Kidney glomerular epithelial cell (primary cell): Measurements from ENCODE around the gene SALL3.

Source experiments
- DNase-seq: peaks from one replicate; lab custom pipeline; 2025; lab: John Stamatoyannopoulos, UW

SALL3 gene

DNA sequence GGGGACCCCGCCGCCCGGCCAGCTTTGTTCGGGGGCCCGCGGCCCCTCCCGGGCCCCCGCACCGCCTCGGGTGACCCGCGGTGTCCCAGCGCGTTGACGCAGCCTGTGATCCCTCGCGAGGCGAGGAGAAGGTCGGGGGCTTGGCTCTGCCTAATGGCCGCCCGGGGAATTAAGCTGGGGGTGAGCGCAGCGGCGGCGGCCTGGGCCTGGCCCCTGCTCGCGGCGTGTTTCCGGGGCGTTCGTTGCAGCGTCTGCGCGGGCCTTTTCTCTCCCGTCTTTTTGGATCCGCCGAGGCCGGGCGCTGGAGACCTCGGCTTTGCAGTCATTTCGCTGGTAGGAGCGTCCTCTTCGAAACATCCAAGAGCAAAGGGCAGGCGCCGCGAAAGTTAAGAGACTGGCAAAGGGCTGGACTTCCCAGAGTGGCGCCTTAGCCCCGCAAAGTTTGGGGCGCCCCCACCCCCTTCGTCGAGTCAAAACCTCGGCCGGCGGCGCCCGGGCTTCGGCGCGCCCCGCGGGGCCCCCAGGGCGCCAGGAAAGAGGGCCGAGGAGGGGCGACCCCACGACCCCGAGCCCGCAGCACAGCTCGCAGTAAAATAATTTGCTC lies 1.3 kb downstream of the SALL3 start:
- no peak for DNase-seq

DNA sequence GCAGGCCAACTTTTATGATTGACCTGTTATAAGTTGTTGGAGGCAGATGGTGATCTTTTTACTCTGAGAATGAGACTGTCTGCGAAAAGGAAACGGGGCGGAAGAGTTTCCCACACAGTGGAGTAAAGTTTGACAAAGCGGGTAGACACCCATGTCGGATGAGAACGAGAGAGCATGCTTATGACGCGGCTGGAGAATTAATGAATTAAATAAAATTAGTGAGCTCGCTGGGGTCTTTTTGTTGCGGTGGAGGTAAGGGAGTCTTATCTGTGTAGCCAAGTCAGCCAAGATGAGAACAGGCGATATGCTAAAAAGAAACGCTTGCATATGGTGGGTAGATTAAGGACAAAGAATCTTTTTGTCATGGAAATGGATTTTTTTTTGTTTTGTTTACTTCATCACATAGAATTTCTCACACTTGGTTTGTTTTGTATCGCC lies 1.8 kb downstream of the SALL3 start:
- no peak for DNase-seq

DNA sequence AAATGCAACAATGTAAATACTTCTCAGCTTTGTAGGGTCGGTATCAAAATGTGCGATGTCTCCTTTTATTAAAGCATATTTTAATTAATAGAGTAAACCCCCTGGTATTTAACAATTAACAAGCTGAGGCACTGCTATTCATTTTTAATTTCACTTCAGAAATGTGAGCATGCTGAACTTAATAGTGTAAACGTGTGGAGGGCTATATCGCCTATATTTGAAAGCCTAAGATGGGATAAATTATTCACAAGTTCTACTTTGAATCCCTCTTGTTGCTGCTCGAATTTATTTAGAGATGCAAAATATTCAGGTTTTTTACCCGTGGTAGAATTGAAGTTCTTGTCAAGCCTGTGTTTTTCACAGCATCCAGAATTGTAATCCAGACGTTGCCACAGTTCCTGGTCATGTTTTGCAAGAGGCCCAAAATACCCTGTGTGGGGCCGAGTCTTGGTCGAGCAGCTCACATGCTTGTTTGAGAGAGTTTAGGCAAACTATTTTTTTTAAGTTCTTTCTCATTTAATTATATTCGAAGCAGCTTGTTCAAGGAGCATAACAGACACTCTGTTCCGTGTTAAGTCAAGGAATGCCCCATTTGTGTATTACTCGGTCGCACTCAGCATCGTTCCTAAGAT lies 2.5 kb downstream of the SALL3 start:
- DNase-seq = no peak

DNA sequence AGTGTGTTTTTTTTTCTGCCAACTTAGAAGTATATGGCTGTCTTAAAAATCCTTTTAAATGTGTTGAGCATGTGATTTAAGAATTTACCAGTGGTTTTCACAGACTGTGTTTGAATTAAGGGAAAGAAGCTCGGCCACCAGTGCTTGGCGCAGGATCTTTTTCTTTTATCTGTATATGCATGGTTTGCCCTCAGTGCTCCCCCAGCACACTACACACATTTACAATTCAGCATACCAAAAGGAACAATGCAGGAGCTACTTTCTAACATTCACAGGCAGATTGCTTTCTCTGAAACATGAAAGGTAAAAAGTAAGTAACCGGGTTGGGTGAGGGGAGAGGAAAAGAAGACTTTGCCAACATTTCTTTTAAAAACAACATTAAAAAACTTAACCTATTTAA lies 3.9 kb downstream of the SALL3 start:
- DNase-seq = no peak

DNA sequence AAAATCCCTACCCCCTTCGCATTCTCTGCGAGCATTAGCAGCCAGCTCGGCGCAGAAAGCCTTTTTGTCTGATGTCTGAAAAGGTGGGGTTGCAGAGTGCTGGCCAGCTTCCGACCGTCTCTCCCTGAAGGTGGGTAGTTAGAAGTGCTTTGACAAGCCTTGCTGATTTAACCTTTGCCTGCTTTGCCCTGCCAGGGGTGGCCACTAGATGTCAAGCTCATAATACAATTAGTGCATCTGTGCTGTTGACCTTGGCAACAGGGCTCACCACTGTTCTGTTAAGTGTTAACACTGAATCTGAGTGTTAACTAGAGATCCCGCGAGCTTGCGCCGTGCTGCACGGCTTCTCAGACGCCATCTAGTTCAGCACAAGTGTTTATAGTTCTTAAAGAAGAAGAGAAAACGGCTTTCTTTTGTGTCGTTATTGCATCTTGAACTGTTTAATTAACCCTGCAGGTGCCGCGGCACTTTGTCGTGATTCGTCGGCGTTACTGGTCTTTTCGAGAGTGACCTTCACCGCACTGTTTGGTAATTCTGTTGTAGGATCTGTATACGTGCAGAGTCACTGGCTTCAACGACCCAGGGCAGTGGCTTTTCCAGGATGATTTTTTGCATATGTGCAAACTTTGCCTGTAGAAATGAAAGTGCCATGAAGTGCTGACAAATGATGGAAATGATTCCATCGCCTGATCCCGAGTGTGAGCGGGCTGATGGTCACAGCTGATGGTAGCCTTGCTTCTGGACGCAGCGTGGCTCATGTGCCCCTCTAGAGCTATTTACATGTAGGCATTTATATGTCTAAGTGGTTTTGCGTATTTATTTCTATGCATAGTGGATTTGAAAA lies 5.5 kb downstream of the SALL3 start:
- DNase-seq = no peak

DNA sequence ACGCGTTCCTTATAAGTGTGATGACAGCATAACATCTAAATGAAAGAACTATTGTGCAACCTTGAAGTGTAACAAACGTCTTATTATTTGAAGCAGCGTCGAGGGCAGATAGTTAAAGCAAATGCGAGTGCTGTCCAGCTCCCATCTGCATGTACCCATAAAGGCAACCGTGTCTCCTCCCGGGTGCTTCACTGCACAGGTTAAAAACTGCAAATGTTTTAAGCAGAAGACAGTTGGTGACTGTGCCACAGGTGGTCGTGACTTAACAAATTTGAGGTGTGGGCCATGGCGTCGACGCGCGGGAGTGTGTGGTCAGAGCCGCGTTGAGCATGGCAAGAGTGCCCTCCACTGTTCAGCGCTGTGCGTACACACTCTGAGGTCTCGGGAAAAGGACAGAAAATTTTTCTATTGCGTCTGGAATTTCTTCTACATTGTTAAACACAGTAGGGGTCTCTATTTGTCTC lies 6.4 kb downstream of the SALL3 start:
- no peak for DNase-seq

DNA sequence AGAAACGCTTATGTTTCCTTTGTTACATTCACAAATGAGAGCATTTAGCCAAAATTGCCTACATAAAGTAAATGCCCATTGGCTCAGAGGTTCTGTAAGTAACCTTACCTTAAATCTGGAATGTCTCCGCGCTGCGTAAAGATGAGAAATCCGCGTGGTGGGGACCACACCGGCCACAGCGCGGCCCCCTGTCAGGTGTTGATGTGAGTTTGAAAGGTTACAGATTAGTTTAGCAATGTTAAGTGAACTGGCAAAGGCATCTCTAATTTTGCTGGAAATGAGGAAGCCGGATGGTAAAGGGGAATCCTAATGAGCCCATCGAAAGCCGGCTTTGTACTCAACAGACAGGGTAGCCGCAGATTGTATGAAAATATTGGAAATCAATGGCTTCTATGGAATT lies 11.8 kb downstream of the SALL3 start:
- no peak for DNase-seq

DNA sequence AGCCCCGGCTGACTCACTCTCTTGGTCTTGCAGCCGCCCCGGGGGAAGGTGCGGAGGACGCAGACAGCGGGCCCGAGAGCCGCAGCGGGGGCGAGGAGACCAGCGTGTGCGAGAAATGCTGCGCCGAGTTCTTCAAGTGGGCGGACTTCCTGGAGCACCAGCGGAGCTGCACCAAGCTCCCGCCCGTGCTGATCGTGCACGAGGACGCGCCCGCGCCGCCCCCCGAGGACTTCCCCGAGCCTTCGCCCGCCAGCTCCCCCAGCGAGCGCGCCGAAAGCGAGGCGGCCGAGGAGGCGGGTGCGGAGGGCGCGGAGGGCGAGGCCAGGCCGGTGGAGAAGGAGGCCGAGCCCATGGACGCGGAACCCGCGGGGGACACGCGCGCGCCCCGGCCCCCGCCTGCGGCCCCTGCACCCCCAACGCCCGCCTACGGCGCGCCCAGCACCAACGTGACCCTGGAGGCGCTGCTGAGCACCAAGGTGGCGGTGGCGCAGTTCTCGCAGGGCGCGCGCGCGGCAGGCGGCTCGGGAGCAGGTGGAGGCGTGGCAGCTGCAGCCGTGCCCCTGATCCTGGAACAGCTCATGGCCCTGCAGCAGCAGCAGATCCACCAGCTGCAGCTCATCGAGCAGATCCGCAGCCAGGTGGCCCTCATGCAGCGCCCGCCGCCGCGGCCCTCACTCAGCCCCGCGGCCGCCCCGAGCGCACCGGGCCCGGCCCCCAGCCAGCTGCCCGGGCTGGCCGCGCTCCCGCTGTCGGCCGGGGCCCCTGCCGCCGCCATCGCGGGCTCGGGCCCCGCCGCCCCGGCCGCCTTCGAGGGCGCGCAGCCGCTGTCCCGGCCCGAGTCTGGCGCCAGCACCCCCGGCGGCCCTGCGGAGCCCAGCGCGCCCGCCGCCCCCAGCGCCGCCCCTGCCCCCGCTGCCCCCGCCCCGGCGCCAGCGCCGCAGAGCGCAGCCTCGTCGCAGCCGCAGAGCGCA lies 12.7 kb downstream of the SALL3 start:
- DNase-seq = no peak

DNA sequence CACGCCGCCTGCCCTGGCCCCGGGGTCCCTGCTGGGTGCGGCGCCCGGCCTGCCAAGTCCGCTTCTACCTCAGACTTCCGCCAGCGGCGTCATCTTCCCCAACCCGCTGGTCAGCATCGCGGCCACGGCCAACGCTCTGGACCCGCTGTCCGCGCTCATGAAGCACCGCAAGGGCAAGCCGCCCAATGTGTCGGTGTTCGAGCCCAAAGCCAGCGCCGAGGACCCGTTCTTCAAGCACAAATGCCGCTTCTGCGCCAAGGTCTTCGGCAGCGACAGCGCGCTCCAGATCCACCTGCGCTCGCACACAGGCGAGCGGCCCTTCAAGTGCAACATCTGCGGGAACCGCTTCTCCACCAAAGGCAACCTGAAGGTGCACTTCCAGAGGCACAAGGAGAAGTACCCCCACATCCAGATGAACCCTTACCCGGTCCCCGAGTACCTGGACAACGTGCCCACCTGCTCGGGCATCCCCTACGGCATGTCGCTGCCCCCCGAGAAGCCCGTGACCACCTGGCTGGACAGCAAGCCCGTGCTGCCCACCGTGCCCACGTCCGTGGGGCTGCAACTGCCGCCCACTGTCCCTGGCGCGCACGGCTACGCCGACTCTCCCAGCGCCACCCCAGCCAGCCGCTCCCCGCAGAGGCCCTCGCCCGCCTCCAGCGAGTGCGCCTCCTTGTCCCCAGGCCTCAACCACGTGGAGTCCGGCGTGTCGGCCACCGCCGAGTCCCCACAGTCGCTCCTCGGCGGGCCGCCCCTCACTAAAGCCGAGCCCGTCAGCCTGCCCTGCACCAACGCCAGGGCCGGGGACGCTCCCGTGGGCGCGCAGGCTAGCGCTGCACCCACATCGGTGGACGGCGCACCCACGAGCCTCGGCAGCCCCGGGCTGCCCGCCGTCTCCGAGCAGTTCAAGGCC lies 13.7 kb downstream of the SALL3 start:
- DNase-seq = no peak

DNA sequence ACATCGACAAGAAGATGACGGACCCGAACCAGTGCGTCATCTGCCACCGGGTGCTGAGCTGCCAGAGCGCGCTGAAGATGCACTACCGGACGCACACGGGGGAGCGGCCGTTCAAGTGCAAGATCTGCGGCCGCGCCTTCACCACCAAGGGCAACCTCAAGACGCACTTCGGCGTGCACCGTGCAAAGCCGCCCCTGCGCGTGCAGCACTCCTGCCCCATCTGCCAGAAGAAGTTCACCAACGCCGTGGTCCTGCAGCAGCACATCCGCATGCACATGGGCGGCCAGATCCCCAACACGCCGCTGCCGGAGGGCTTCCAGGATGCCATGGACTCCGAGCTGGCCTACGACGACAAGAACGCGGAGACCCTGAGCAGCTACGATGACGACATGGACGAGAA lies 14.4 kb downstream of the SALL3 start:
- DNase-seq = no peak

DNA sequence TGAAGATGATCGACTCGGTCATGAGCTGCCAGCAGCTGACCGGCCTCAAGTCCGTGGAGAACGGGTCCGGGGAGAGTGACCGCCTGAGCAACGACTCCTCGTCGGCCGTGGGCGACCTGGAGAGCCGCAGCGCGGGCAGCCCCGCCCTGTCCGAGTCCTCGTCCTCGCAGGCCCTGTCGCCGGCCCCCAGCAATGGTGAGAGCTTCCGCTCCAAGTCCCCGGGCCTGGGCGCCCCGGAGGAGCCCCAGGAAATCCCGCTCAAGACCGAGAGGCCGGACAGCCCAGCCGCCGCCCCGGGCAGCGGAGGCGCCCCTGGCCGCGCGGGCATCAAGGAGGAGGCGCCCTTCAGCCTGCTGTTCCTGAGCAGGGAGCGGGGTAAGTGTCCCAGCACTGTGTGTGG lies 14.9 kb downstream of the SALL3 start:
- DNase-seq = no peak

DNA sequence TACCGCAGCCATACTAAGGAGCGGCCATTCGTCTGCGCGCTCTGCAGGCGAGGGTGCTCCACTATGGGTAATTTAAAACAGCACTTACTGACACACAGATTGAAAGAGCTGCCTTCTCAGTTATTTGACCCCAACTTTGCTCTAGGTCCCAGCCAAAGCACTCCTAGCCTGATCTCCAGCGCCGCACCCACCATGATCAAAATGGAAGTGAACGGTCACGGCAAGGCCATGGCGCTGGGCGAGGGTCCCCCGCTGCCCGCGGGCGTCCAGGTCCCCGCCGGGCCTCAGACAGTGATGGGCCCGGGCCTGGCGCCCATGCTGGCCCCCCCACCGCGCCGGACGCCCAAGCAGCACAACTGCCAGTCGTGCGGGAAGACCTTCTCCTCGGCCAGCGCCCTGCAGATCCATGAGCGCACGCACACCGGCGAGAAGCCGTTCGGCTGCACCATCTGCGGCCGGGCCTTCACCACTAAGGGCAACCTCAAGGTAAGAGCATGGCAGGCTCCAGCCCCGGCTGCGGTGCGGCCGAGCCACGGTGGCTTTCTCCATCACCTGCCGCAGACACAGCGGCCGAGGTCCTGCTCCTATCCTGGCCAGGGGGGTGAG lies 15.5 kb downstream of the SALL3 start:
- DNase-seq = no peak

DNA sequence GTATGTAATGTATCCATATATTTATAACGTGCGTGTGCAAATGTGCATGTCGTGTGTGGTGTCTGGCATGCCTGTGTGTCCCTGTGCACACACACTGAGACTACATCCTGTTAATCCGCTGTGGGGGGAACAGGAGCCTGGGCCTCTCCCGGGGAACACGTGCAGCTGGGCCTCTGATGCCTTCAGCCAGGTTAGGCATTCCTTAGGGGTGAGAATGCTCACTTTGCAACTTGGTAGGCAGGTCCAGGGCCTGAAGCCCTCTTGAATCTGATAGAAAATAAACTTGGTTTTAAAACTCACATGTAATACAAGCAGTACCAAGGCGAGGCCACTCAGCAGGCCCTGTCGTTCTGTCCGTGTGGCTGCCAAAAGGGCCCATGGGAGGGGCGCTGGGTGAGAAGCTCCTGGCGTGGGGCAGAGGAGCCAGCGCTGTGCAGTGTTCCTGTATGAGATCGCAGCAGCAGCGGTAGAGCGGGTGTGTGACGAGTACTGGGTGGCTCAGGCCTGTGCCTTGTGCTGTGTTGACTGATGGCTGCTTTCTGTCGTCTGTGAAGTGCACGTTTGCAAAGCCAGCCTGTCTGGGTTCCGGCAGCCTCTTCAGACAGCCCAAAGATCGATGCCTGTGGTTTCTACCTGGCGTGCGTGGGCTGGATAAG lies 16.2 kb downstream of the SALL3 start:
- DNase-seq = no peak

DNA sequence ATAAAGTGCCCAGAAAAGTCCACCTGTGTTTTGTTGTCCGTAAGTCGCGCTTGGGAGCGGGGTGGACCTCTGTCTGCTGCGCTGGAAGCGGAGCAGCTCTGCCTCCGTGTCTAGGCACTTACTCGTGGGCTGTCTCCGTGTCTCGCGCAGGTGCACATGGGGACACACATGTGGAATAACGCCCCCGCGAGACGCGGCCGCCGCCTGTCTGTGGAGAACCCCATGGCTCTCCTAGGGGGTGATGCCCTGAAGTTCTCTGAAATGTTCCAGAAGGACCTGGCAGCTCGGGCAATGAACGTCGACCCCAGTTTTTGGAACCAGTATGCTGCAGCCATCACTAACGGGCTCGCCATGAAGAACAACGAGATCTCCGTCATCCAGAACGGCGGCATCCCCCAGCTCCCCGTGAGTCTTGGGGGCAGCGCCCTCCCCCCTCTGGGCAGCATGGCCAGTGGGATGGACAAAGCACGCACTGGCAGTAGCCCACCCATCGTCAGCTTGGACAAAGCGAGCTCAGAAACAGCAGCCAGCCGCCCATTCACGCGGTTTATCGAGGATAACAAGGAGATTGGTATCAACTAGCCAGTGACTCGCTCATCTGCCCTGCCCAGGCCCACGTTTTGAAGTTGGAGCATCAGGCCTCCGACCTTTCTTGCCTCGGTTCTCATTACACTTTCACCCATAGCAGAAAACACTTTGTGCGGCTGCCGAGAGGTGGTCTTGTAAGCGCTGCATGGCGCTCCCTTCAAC lies 17.3 kb downstream of the SALL3 start:
- DNase-seq = no peak

DNA sequence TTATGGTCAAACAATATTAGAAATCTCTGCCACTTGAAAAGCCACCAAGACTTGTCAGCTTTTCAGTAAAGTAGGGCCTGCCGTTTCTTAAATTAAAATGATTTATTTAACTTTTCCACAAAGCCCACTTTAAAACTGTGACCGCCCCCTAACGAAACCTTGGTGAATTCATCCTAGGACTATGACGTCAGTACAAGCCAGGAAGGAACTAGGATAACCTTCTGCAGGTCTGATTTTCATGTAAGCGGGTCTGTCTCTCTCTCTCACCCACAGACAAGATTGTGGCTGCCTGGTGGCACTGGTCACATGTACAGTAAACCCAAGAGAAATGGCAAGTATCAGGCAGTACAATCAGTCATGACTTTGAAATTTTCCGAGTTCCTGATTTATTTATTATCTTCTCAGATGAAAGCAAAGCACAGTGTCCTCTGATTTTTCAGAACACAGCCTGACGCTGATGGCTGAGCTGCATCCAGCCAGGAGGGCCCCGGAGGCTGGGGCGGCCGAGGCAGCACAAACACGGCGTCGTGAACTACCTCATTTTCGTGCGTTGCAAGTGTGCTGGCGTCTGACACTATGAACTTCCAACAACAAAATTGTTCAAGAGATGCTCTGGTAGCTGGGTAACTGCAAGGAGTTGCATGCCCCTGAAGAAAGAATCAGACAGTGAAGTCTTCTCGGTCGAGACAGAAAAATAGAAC lies 18.9 kb downstream of the SALL3 start:
- no peak for DNase-seq

DNA sequence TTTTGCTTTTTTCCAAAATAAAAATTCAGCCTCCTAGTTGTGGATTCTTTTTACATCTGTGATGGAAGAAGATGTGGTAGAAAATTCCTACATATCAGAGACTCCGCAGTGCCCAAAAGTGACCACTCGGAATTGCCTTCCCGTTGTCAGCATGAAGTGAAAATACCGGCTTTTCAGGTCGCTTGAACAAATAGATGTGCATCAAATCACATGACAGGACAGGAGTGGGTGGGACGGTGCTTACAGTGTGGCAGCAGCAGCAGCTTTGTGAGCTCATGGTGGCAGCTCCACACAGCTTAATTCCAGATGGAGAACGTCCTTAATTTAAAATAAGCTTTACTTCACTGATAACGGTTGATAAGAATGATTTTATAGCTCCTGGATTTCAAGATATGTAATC lies 20.3 kb downstream of the SALL3 start:
- no peak for DNase-seq

DNA sequence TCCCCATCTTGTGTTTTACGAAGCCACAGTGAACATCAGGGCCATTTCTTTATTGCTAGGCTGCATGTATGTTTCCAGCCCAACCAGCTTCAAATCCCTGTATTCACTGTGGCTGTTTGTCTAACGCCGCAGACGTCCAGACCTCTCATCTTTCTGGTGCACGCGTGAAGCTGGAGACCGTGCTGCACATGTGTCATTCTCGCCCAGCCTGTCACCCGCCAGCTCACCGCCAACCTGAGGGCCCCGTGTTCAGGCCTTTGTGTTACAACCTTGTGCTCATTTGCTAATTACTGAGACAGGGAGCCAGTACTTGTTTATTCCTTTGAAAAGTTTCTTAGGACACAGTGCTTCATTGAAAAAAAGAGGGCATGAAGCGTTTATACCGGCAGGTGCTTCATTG lies 21.4 kb downstream of the SALL3 start:
- no peak for DNase-seq

DNA sequence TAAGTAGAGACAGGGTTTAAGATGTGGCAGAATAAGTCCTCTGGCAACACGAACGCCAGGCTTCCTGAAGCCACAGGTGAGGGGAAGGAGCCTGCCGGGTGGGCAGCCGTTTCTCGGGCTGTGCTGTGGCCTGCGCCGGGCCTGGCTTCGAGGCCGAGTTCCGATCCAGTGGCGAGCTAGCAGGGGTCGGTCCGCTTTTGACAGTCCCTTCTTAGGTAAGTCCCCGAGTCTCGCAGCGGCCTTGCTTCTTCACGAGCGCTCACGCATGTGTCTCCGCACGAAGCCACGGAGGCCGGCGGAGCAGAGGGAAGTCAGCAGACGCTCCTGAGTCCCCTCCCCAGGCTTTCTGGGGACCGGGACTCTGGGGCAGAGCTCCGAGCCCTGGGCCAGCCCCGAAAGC lies 26.0 kb downstream of the SALL3 start:
- DNase-seq = no peak
